ENCODE data around the gene MYBPH. TPM values are rescaled to one million over a fixed set of nuclear protein-coding genes. Genes with fewer than 3 reads are reported as not detected.
A peak's percentile ranks its signal among the peaks of the same experiment; 100 is the strongest.

The MYBPH gene
- total RNA-seq, 1 experiment from 2014 or later, result not detected

DNA sequence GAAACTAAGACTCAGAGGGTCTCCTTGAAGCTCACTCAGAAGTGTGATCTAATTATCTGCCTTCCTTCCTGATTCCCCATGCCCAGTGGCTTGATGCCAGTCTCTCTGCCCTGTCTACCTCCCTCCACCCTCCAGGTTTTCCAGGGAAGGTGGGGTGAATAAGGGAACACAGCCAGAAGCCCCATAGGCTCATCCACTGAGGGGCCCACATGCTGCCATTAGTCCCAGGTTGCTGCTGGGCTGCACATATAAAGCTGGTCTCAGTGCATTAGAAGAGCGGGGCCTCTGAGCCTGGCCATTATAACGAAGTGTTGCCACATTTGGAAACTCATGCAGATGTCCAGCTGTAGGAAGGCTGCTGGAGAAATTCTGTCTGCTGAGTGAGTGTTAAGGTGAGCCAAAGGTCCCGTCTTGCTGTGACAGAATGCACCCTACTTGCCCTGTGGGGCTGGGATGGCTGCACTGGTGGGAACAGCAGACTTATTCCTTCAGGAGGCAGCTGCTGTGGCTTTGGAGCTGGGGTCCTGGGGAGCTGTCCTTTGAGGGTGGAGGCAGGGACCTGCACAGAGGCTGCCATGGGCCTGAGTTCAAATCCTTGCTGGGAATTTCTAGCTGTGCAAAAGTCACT, 45.2 kb downstream of the MYBPH start:
- TF ChIP-seq, protein P1, sequence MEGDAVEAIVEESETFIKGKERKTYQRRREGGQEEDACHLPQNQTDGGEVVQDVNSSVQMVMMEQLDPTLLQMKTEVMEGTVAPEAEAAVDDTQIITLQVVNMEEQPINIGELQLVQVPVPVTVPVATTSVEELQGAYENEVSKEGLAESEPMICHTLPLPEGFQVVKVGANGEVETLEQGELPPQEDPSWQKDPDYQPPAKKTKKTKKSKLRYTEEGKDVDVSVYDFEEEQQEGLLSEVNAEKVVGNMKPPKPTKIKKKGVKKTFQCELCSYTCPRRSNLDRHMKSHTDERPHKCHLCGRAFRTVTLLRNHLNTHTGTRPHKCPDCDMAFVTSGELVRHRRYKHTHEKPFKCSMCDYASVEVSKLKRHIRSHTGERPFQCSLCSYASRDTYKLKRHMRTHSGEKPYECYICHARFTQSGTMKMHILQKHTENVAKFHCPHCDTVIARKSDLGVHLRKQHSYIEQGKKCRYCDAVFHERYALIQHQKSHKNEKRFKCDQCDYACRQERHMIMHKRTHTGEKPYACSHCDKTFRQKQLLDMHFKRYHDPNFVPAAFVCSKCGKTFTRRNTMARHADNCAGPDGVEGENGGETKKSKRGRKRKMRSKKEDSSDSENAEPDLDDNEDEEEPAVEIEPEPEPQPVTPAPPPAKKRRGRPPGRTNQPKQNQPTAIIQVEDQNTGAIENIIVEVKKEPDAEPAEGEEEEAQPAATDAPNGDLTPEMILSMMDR (IDR thresholded peaks at IDR 0.05; ENCODE audit: unreplicated experiment), result no peak
- DNase-seq (ENCODE audit: unreplicated experiment), result no peak
- intact Hi-C loops (cut with micrococcal nuclease), result no loop called here
- peaks cover 25% of the 10 kb centered on the region for H3K4me1 Mint-ChIP-seq (ENCODE audit: insufficient read depth, unreplicated experiment)
- POLR2A ChIA-PET, result interaction anchor here (1.0 to 1.3 kb wide), 4 partner anchors 17 to 65 kb away, joined by 3 to 4 read pairs (median 4); no protein-coding TSS in a partner anchor
- H3K36me3 Mint-ChIP-seq (ENCODE audit: insufficient read depth, unreplicated experiment), result no peaks in the 10 kb centered on the region
- no peak overlapping the region for H3K27ac Mint-ChIP-seq (ENCODE audit: low read depth, unreplicated experiment)
- H3K4me3 Mint-ChIP-seq (ENCODE audit: unreplicated experiment), result no peak overlapping the region
- no peaks in the 10 kb centered on the region for H3K9me3 Mint-ChIP-seq (ENCODE audit: unreplicated experiment)
- H3K27me3 Mint-ChIP-seq (ENCODE audit: insufficient read depth, unreplicated experiment), result no peaks in the 10 kb centered on the region
- no TSS peak for BruUV-seq (replicated peaks)
- CTCF ChIA-PET, result interaction anchor here (0.8 to 10.9 kb wide), 13 partner anchors 10 to 138 kb away, joined by 3 to 103 read pairs (median 5); no protein-coding TSS in a partner anchor

DNA sequence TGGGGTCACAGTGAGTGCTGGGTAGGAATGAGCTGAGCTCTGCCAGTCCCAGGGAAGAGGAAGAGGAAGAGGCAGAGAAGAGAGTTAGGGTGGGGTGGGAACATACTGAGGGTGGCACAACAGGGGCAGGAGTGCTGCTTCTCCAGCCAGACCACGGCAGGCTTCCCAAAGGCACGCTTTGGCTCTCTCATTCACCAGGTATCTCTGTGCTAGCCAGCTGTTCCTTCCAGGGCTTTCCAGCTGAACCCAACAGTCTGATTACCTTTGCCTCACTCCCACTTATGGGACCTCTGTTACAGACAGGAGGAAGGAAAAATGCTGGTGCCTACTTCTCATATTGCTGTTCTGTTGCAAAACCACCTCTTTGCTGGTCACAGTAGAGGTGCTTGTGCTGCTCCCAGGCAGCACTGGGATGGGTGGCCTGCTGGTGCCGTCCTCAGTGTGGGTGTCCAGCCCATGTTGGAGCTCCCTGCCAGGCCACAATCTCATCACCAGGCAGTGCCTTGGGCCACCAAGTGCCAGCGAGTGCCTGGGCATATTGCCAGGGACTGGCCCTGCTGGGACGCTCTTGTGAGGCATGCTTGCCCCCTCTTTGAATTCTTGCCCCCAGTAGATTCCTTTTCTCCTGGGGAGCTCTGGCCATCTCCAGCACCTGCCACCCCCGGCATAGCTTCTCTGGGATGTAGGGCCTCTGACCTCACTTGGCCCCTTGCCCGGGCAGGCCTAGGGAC, 46.0 kb downstream of the MYBPH start:
- H3K36me3 Mint-ChIP-seq (ENCODE audit: insufficient read depth, unreplicated experiment), result no peaks in the 10 kb centered on the region
- intact Hi-C loops (cut with micrococcal nuclease), result loop anchor here (2.0 kb wide), 1 partner anchor 23 kb away; no protein-coding TSS in a partner anchor
- CTCF ChIA-PET, result interaction anchor here (0.5 to 10.9 kb wide), 17 partner anchors 9 to 1336 kb away, joined by 3 to 103 read pairs (median 3); no protein-coding TSS in a partner anchor
- H3K9me3 Mint-ChIP-seq (ENCODE audit: unreplicated experiment), result no peaks in the 10 kb centered on the region
- H3K27me3 Mint-ChIP-seq (ENCODE audit: insufficient read depth, unreplicated experiment), result no peaks in the 10 kb centered on the region
- peak; percentile 34 for DNase-seq (ENCODE audit: unreplicated experiment)
- BruUV-seq (replicated peaks), result no TSS peak
- H3K4me3 Mint-ChIP-seq (ENCODE audit: unreplicated experiment), result no peak overlapping the region
- peaks cover 25% of the 10 kb centered on the region for H3K4me1 Mint-ChIP-seq (ENCODE audit: insufficient read depth, unreplicated experiment)
- POLR2A ChIA-PET, result interaction anchor here (0.6 to 1.3 kb wide), 5 partner anchors 18 to 1378 kb away, joined by 3 to 4 read pairs (median 3); no protein-coding TSS in a partner anchor
- H3K27ac Mint-ChIP-seq (ENCODE audit: low read depth, unreplicated experiment), result peak overlapping the region; percentile 21
- TF ChIP-seq, protein P1 (IDR thresholded peaks at IDR 0.05; ENCODE audit: unreplicated experiment), result no peak

DNA sequence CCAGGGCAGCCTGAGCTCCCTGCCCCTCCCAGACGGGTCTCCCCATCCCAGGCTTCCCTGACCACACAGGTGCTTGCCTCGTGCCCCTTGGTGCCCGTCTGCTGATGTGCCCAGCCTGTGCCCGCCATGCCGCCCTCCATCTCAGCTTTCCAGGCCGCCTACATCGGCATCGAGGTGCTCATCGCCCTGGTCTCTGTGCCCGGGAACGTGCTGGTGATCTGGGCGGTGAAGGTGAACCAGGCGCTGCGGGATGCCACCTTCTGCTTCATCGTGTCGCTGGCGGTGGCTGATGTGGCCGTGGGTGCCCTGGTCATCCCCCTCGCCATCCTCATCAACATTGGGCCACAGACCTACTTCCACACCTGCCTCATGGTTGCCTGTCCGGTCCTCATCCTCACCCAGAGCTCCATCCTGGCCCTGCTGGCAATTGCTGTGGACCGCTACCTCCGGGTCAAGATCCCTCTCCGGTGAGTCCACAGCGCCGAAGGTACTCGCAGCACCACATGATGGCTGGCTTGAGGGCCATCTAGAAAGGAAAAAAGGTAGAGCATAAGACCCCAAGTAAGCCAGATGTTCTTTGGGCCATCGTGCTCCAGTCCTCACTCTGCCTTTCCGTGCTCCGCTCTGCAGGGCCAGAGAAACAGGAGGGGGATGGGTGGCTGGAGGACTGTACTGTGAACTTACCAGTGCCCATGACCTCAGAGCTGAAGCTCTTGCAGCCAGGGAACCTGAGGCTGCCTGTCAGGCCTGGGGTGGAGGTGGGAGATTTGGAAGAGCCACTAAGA, 46.7 kb downstream of the MYBPH start:
- Mint-ChIP-seq H3K9me3 (ENCODE audit: unreplicated experiment) (no peaks in the 10 kb centered on the region), H3K36me3 (ENCODE audit: insufficient read depth, unreplicated experiment) (no peaks in the 10 kb centered on the region), H3K27me3 (ENCODE audit: insufficient read depth, unreplicated experiment) (peaks cover 7% of the 10 kb centered on the region), H3K4me3 (ENCODE audit: unreplicated experiment) (peak overlapping the region; percentile 72), H3K27ac (ENCODE audit: low read depth, unreplicated experiment) (peak overlapping the region; percentile 21), H3K4me1 (ENCODE audit: insufficient read depth, unreplicated experiment) (peaks cover 21% of the 10 kb centered on the region)
- intact Hi-C loops (cut with micrococcal nuclease), result loop anchor here (2.0 kb wide), 1 partner anchor 24 kb away; no protein-coding TSS in a partner anchor
- ChIA-PET CTCF (interaction anchor here (0.5 to 10.9 kb wide), 19 partner anchors 11 to 1336 kb away, joined by 3 to 103 read pairs (median 4); no protein-coding TSS in a partner anchor), POLR2A (interaction anchor here (0.6 to 2.2 kb wide), 6 partner anchors 9 to 1379 kb away, joined by 3 to 17 read pairs (median 3); no protein-coding TSS in a partner anchor)
- BruUV-seq (replicated peaks), result no TSS peak
- TF ChIP-seq, protein P1 (IDR thresholded peaks at IDR 0.05; ENCODE audit: unreplicated experiment), result no peak
- DNase-seq (ENCODE audit: unreplicated experiment), result no peak
